Skeletal muscle satellite cell (primary cell): ENCODE measurements around the gene ACSM4.
"Not testable (repeated sequence)": the region's sequence is repeated elsewhere in the genome, so short reads cannot be mapped to it uniquely, and the experiment has no call there.

ENCODE experiments used
- H3K27me3 ChIP-seq: 2 replicates; pipeline ENCODE4 v1.7.0; 2013; ENCODE audit warnings: low read length; ENCODE audit not compliant: control insufficient read depth, insufficient read depth
- H3K36me3 ChIP-seq: 2 replicates; pipeline ENCODE4 v1.7.0; 2013; ENCODE audit warnings: mild to moderate bottlenecking, control low read depth, low read length; ENCODE audit not compliant: insufficient read depth
- H3K4me1 ChIP-seq: 2 replicates; pipeline ENCODE4 v1.7.0; 2013; ENCODE audit warnings: low read length; ENCODE audit not compliant: control insufficient read depth, insufficient read depth
- H3K4me2 ChIP-seq: 2 replicates; pipeline ENCODE4 v1.7.0; 2013; ENCODE audit warnings: mild to moderate bottlenecking, low read length
- H3K4me3 ChIP-seq: 2 replicates; pipeline ENCODE4 v1.7.0; 2013; ENCODE audit warnings: low read length
- H3K9ac ChIP-seq: 2 replicates; pipeline ENCODE4 v1.7.0; 2013; ENCODE audit warnings: mild to moderate bottlenecking, low read depth, low read length, moderate library complexity
- H3K9me3 ChIP-seq: replicated peaks from 2 replicates; pipeline ENCODE4 v1.7.0; 2013; ENCODE audit warnings: mild to moderate bottlenecking, control low read depth, low read length

The ACSM4 gene

GRCh38 chr12:7295529-7295928 lies 8.3 kb upstream of the ACSM4 start:
- Histone ChIP-seq H3K4me3 (no peak overlapping the region), H3K4me2 (no peak overlapping the region), H3K27me3 (no peaks in the 10 kb centered on the region), H3K4me1 (no peaks in the 10 kb centered on the region), H3K36me3 (no peaks in the 10 kb centered on the region), H3K9ac (no peak overlapping the region), H3K9me3 (no peaks in the 10 kb centered on the region)

- H3K4me3 ChIP-seq = no peak overlapping the region
- no peaks in the 10 kb centered on the region for H3K27me3 ChIP-seq
- no peaks in the 10 kb centered on the region for H3K36me3 ChIP-seq
- H3K4me1 ChIP-seq = no peaks in the 10 kb centered on the region
- H3K9ac ChIP-seq = no peak overlapping the region
- no peak overlapping the region for H3K4me2 ChIP-seq
- no peaks in the 10 kb centered on the region for H3K9me3 ChIP-seq
Observed at GRCh38 chr12:7297865-7298264, 6.0 kb upstream of the ACSM4 start.

GRCh38 chr12:7302266-7302986 lies 1.4 kb upstream of the ACSM4 start:
- Histone ChIP-seq H3K27me3 (no peaks in the 10 kb centered on the region), H3K36me3 (no peaks in the 10 kb centered on the region), H3K9me3 (no peaks in the 10 kb centered on the region), H3K9ac (no peak overlapping the region), H3K4me3 (no peak overlapping the region), H3K4me2 (no peak overlapping the region), H3K4me1 (no peaks in the 10 kb centered on the region)

GRCh38 chr12:7303230-7303629 lies 642 bp upstream of the ACSM4 start:
- H3K9ac ChIP-seq = no peak overlapping the region
- H3K36me3 ChIP-seq = no peaks in the 10 kb centered on the region
- no peak overlapping the region for H3K4me3 ChIP-seq
- H3K27me3 ChIP-seq = no peaks in the 10 kb centered on the region
- no peaks in the 10 kb centered on the region for H3K4me1 ChIP-seq
- no peaks in the 10 kb centered on the region for H3K9me3 ChIP-seq
- no peak overlapping the region for H3K4me2 ChIP-seq

- no peaks in the 10 kb centered on the region for H3K9me3 ChIP-seq
- no peaks in the 10 kb centered on the region for H3K27me3 ChIP-seq
- H3K4me1 ChIP-seq = no peaks in the 10 kb centered on the region
- H3K4me2 ChIP-seq = no peak overlapping the region
- H3K9ac ChIP-seq = no peak overlapping the region
- no peak overlapping the region for H3K4me3 ChIP-seq
- no peaks in the 10 kb centered on the region for H3K36me3 ChIP-seq
Observed at GRCh38 chr12:7304456-7304855, 584 bp downstream of the ACSM4 start.

- Histone ChIP-seq H3K9ac (no peak overlapping the region), H3K4me1 (no peaks in the 10 kb centered on the region)
Observed at GRCh38 chr12:7310070-7310469, 6.2 kb downstream of the ACSM4 start.

GRCh38 chr12:7319930-7320329 lies 16.1 kb downstream of the ACSM4 start:
- Histone ChIP-seq H3K4me3 (no peak overlapping the region), H3K9ac (no peak overlapping the region), H3K4me1 (no peaks in the 10 kb centered on the region), H3K27me3 (no peaks in the 10 kb centered on the region), H3K4me2 (no peak overlapping the region), H3K9me3 (no peaks in the 10 kb centered on the region), H3K36me3 (no peaks in the 10 kb centered on the region)

More at GRCh38 chr12:7310070-7310469, 6.2 kb downstream of the ACSM4 start:
- H3K36me3 ChIP-seq = no peaks in the 10 kb centered on the region
- no peak overlapping the region for H3K4me3 ChIP-seq
- H3K27me3 ChIP-seq = no peaks in the 10 kb centered on the region
- no peak overlapping the region for H3K4me2 ChIP-seq
- H3K9me3 ChIP-seq = no peaks in the 10 kb centered on the region

- no peaks in the 10 kb centered on the region for H3K9me3 ChIP-seq
Observed at GRCh38 chr12:7321624-7322023, 17.8 kb downstream of the ACSM4 start.

GRCh38 chr12:7322599-7322998 lies 18.7 kb downstream of the ACSM4 start:
- H3K4me3 ChIP-seq = no peak overlapping the region
- no peak overlapping the region for H3K9ac ChIP-seq
- H3K36me3 ChIP-seq = no peaks in the 10 kb centered on the region
- H3K4me1 ChIP-seq = no peaks in the 10 kb centered on the region
- no peaks in the 10 kb centered on the region for H3K9me3 ChIP-seq
- no peaks in the 10 kb centered on the region for H3K27me3 ChIP-seq
- no peak overlapping the region for H3K4me2 ChIP-seq

More at GRCh38 chr12:7321624-7322023, 17.8 kb downstream of the ACSM4 start:
- H3K27me3 ChIP-seq = no peaks in the 10 kb centered on the region
- H3K4me3 ChIP-seq = no peak overlapping the region
- no peaks in the 10 kb centered on the region for H3K36me3 ChIP-seq
- no peak overlapping the region for H3K4me2 ChIP-seq
- no peaks in the 10 kb centered on the region for H3K4me1 ChIP-seq
- H3K9ac ChIP-seq = no peak overlapping the region

- Histone ChIP-seq H3K27me3 (no peaks in the 10 kb centered on the region), H3K4me1 (no peaks in the 10 kb centered on the region)
Observed at GRCh38 chr12:7324176-7324575, 20.3 kb downstream of the ACSM4 start.

GRCh38 chr12:7327918-7328317 lies 24.0 kb downstream of the ACSM4 start:
- Histone ChIP-seq H3K4me1 (no peaks in the 10 kb centered on the region), H3K4me2 (no peak overlapping the region), H3K9ac (no peak overlapping the region), H3K9me3 (no peaks in the 10 kb centered on the region), H3K27me3 (no peaks in the 10 kb centered on the region), H3K4me3 (no peak overlapping the region), H3K36me3 (no peaks in the 10 kb centered on the region)

More at GRCh38 chr12:7324176-7324575, 20.3 kb downstream of the ACSM4 start:
- H3K9ac ChIP-seq = no peak overlapping the region
- no peaks in the 10 kb centered on the region for H3K9me3 ChIP-seq
- H3K36me3 ChIP-seq = no peaks in the 10 kb centered on the region
- no peak overlapping the region for H3K4me2 ChIP-seq
- H3K4me3 ChIP-seq = no peak overlapping the region

GRCh38 chr12:7337790-7338189 lies 33.9 kb downstream of the ACSM4 start:
- not testable (repeated sequence) for H3K36me3 ChIP-seq, H3K4me3 ChIP-seq, H3K9ac ChIP-seq, H3K9me3 ChIP-seq, H3K4me1 ChIP-seq, H3K27me3 ChIP-seq, H3K4me2 ChIP-seq
